Rectal smooth muscle tissue (tissue), 1 donor: ENCODE data around the gene RHOBTB1.

Experiments
- H3K27ac ChIP-seq: one replicate; pipeline ENCODE4 v1.7.0; 2013; ENCODE audit warnings: low read depth, low read length, inconsistent platforms
- H3K27me3 ChIP-seq: one replicate; pipeline ENCODE4 v1.7.0; 2013; ENCODE audit warnings: low read length; ENCODE audit not compliant: control insufficient read depth, insufficient read depth
- H3K36me3 ChIP-seq: one replicate; pipeline ENCODE4 v1.7.0; 2013; ENCODE audit warnings: low read length; ENCODE audit not compliant: control insufficient read depth, insufficient read depth
- H3K4me1 ChIP-seq: one replicate; pipeline ENCODE4 v1.7.0; 2013; ENCODE audit warnings: low read length; ENCODE audit not compliant: control insufficient read depth, insufficient read depth
- H3K4me3 ChIP-seq: one replicate; pipeline ENCODE4 v1.7.0; 2013; ENCODE audit warnings: low read length
- H3K9ac ChIP-seq: one replicate; pipeline ENCODE4 v1.7.0; 2013; ENCODE audit warnings: low read length

The RHOBTB1 gene

DNA sequence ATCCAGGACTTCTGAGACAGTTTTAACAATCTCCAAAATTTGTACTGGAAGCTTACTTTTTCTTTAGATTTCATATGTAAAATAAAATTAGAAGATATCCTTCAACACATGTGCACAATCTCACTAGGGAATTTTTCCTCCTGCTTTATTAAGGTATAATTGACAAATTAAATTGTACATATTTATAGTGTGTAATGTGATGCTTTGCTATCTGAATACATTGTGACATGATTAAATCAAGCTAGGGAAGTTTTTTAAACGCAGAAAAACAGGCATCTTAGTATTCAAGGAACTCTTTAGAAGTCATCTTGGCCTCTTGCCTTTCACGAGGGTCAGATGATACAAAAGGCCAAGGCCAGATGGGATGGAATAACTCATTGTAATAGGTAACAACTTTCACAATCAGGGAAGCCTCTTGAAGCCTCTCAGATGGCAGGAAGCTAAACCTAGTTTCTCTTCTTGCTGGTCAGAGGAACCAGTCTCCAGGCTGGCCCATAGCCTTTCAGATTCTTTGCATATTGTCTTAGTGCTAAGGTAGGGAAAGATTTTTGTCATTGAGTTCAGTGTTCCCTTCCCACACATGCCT, 78.7 kb downstream of the RHOBTB1 start:
- Histone ChIP-seq H3K4me1 (no peaks in the 10 kb centered on the region), H3K36me3 (no peaks in the 10 kb centered on the region), H3K27me3 (no peaks in the 10 kb centered on the region), H3K4me3 (no peak overlapping the region), H3K27ac (no peak overlapping the region), H3K9ac (no peak overlapping the region)

GRCh38 chr10:60863796-60864195, 80.2 kb downstream of the RHOBTB1 start:
- Histone ChIP-seq H3K36me3 (no peaks in the 10 kb centered on the region), H3K27ac (no peak overlapping the region), H3K27me3 (no peaks in the 10 kb centered on the region), H3K4me1 (no peaks in the 10 kb centered on the region), H3K4me3 (no peak overlapping the region), H3K9ac (no peak overlapping the region)

- Histone ChIP-seq H3K4me1 (no peaks in the 10 kb centered on the region), H3K27me3 (no peaks in the 10 kb centered on the region), H3K4me3 (no peak overlapping the region), H3K27ac (no peak overlapping the region), H3K36me3 (no peaks in the 10 kb centered on the region), H3K9ac (no peak overlapping the region)
These were observed 81.5 kb downstream of the RHOBTB1 start for GRCh38 chr10:60862517-60862916.

- H3K4me1 ChIP-seq = no peaks in the 10 kb centered on the region
- H3K27ac ChIP-seq = no peak overlapping the region
- H3K9ac ChIP-seq = no peak overlapping the region
- H3K4me3 ChIP-seq = no peak overlapping the region
- H3K36me3 ChIP-seq = no peaks in the 10 kb centered on the region
- H3K27me3 ChIP-seq = no peaks in the 10 kb centered on the region
These were observed 87.6 kb downstream of the RHOBTB1 start for GRCh38 chr10:60856405-60856804.

GRCh38 chr10:60853637-60854036, 90.3 kb downstream of the RHOBTB1 start:
- Histone ChIP-seq H3K27me3 (no peaks in the 10 kb centered on the region), H3K4me3 (no peak overlapping the region), H3K9ac (no peak overlapping the region), H3K36me3 (no peaks in the 10 kb centered on the region), H3K4me1 (no peaks in the 10 kb centered on the region), H3K27ac (no peak overlapping the region)

- Histone ChIP-seq H3K36me3 (no peaks in the 10 kb centered on the region), H3K9ac (no peak overlapping the region), H3K4me1 (no peaks in the 10 kb centered on the region), H3K4me3 (no peak overlapping the region), H3K27me3 (no peaks in the 10 kb centered on the region), H3K27ac (no peak overlapping the region)
These were observed 90.9 kb downstream of the RHOBTB1 start for GRCh38 chr10:60853107-60853506.

DNA sequence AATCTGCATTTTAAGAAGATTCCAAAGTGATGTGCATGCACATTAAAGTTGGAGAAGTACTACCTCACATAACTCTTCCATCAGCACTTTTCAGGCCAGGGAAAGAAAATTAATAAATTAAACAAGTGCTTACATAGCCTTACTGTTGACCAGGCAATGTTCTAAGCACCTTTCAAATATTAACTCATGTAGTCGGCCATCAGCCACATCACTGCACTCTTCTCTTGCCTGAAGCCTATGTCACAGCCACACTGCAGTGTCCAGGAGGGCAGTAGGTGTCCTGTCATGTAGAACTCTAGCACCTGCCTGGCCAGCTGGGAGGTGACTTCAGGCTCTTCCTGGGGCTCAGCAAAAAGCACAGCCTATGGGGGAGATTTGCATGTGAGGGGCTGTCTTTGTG, 94.2 kb downstream of the RHOBTB1 start:
- Histone ChIP-seq H3K9ac (no peak overlapping the region), H3K4me3 (no peak overlapping the region), H3K36me3 (no peaks in the 10 kb centered on the region), H3K27ac (no peak overlapping the region), H3K27me3 (no peaks in the 10 kb centered on the region), H3K4me1 (no peaks in the 10 kb centered on the region)

DNA sequence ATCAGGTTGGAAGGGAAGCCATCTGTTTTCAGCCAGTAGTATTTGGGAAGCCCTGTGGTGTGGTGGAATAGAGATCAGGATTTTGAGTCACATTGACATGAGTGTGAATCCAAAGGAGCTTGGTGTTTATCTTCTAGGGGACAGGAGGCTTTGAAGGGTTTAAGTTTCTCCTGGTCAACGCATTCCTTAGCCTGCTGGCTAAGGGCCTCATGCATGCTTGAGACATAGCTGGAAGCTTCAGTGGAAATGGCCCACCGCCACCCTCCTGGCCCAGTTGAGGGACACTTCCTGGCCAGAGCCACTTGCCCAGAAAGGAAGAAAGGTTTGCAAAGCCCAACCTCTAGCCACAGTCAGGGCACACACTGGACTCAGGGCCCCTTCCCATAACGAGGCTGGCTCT, 94.8 kb downstream of the RHOBTB1 start:
- Histone ChIP-seq H3K9ac (no peak overlapping the region), H3K27me3 (no peaks in the 10 kb centered on the region), H3K27ac (no peak overlapping the region), H3K4me1 (no peaks in the 10 kb centered on the region), H3K36me3 (no peaks in the 10 kb centered on the region), H3K4me3 (no peak overlapping the region)

DNA sequence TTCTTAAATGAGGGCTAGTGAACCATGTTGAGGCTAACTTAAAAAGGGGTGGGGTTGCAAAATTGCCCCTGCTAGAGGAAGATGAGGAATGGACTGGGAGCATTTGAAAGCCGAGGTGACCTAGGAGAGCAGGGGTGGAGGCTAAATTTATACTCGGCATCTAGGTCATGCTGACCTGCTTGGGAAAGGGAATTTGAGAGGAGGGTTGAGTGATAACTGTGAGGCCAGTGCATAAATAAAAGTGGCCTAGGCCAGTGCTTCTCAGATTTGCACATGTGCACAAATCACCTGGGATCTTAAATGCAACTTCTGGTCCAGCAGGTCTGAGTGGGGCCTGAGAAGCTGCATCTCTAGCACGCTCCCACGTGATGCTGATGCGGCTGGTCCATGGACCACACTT, 95.3 kb downstream of the RHOBTB1 start:
- Histone ChIP-seq H3K36me3 (no peaks in the 10 kb centered on the region), H3K4me1 (no peaks in the 10 kb centered on the region), H3K4me3 (no peak overlapping the region), H3K27me3 (no peaks in the 10 kb centered on the region), H3K9ac (no peak overlapping the region), H3K27ac (no peak overlapping the region)

DNA sequence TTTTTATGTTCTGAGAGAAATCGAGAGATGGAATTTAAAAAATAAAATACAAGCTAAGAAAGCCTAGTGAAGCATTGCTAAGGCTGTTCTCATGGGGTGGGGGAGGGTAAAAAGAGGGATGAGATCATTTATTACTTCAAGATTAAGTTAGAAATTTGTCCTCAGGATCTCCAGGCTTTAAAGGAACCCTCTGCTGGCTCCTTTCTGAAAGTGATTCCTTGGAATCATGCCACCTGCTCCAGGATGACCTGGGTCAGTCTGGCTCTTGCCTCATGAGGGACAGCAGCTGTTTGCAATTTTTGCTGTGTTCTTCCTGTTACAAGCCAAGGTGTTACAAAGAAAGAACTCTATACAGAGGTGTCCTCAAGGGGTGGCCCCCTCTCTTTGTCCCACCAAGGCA, 95.9 kb downstream of the RHOBTB1 start:
- H3K36me3 ChIP-seq = no peaks in the 10 kb centered on the region
- no peaks in the 10 kb centered on the region for H3K4me1 ChIP-seq
- no peaks in the 10 kb centered on the region for H3K27me3 ChIP-seq
- H3K4me3 ChIP-seq = no peak overlapping the region
- H3K9ac ChIP-seq = no peak overlapping the region
- H3K27ac ChIP-seq = no peak overlapping the region

- Histone ChIP-seq H3K27ac (no peak overlapping the region), H3K9ac (no peak overlapping the region), H3K36me3 (no peaks in the 10 kb centered on the region), H3K27me3 (no peaks in the 10 kb centered on the region), H3K4me3 (no peak overlapping the region), H3K4me1 (no peaks in the 10 kb centered on the region)
These were observed 97.8 kb downstream of the RHOBTB1 start for GRCh38 chr10:60846173-60846572.

DNA sequence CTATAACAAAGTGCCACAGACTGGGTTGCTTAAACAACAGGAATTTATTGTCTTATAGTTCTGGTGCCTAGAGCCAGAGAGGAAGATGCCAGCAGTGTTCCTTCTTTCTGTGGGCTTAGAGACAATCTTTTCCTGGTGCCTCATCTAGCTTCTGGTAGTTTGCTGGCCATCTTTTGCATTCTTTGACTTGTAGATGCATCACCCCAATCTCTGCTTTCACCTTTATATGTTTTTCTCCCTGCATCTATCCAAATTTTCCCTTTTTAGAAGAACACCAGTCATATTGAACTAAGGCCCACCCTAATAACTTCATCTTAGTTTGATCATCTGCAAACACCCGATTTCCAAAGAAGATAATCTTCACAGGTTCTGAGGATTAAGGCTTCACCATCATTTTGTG, 98.9 kb downstream of the RHOBTB1 start:
- Histone ChIP-seq H3K27me3 (no peaks in the 10 kb centered on the region), H3K36me3 (no peaks in the 10 kb centered on the region), H3K4me1 (no peaks in the 10 kb centered on the region), H3K9ac (no peak overlapping the region), H3K27ac (no peak overlapping the region), H3K4me3 (no peak overlapping the region)

DNA sequence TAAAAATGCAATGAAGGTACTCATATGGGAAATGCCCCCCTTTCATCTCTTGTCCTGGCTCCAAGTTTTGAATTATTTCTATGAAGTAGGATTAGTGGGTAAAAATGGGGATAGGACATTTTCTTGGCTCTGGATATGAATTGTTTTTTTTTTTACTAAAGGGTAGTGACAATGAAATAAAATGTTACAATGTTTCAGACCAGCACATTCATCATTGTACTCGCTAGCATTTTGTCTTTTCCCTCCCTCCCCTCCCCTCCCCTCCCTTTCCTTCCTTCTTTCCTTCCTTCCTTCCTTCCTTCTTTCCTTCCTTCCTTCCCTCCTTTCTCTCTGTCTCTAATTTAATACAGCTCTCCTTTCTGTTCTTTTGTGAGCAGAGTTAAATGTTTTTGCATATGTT, 101.3 kb downstream of the RHOBTB1 start:
- Histone ChIP-seq H3K4me1 (no peaks in the 10 kb centered on the region), H3K27me3 (no peaks in the 10 kb centered on the region), H3K4me3 (no peak overlapping the region), H3K27ac (no peak overlapping the region), H3K36me3 (no peaks in the 10 kb centered on the region), H3K9ac (no peak overlapping the region)
